ENCODE data around the gene PIEZO2.

PIEZO2 gene

DNA sequence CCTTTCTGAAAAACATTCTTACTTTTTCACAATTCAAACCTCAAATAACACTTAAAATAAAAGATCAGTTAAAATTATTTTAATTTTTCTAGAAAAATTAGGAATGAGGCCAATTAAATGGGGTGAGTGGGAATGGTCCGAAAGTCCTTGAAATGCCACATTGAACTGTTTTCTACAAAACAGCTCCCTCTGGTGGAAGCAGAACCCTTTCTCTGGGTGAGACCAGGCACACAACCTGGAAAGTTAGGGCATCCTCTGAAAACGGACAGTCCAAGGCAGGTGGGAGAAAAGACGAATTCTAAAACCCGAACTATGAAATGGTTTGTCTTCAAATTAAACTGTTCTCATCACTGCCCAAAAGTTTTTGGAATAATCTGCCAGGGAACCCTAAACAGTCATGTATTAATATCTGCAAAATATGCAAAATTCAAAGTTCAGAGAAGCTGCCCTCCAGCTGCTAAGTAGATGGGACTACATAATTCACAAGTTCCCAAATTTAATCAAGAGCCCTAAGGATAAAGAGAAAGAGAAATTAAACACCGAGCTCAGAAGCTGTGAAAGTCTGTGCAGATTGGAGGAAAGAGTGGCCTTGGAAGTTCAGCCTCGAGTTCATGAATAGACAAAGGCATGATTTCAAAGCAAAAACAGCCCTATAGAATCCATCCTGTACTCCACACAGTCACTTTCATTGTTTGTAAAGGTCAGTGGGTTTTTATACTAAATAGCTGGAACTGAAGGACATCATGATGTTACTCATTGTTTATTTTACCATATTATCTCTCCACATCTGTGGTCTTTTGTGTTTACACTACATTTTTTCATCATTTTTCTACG is 108.3 kb downstream of the PIEZO2 start:
- Histone ChIP-seq H4K8ac (ENCODE audit: low read depth, low read length) (no peak overlapping the region), H3K4me3 (ENCODE audit: low read depth, low read length) (no peak overlapping the region), H3K18ac (ENCODE audit: low read length) (no peak overlapping the region), H3K9me3 (ENCODE audit: insufficient read depth, low read depth, low read length) (peaks cover 1% of the 10 kb centered on the region), H2BK120ac (ENCODE audit: insufficient read depth, low read length, poor library complexity) (no peak overlapping the region), H2BK12ac (ENCODE audit: low read length) (no peak overlapping the region), H2AK5ac (ENCODE audit: low read length) (no peak overlapping the region), H3K27ac (ENCODE audit: low read depth, low read length) (no peak overlapping the region), H2AFZ (ENCODE audit: insufficient read depth, low read length, poor library complexity) (no peak overlapping the region), H3K36me3 (ENCODE audit: control insufficient read depth in 1 of 2, insufficient read depth in 2 of 2, low read length in 2 of 2) (no peaks in the 10 kb centered on the region), H3K9ac (ENCODE audit: low read length) (no peak overlapping the region), H3K79me2 (ENCODE audit: control insufficient read depth, insufficient read depth, low read length, poor library complexity) (no peaks in the 10 kb centered on the region), H3K4me2 (ENCODE audit: low read length) (no peak overlapping the region), H3K4ac (ENCODE audit: low read depth, low read length) (no peak overlapping the region), H3K23ac (ENCODE audit: low read length) (no peak overlapping the region), H4K12ac (ENCODE audit: low read depth, low read length) (no peak overlapping the region), H3K14ac (ENCODE audit: low read length) (no peak overlapping the region), H3K27me3 (ENCODE audit: insufficient read depth, low read length) (no peaks in the 10 kb centered on the region), H3K79me1 (ENCODE audit: low read length) (no peaks in the 10 kb centered on the region), H3K4me1 (ENCODE audit: control insufficient read depth in 1 of 2, insufficient read depth in 2 of 2, low read length in 2 of 2) (no peaks in the 10 kb centered on the region), H2BK5ac (ENCODE audit: low read depth, low read length, poor library complexity) (no peak overlapping the region), H4K91ac (ENCODE audit: low read depth, low read length) (no peak overlapping the region)
- DNase-seq = peak; percentile 12 to 70
- no CpG with 5 or more reads among the region's 7 CpGs for WGBS (ENCODE audit: extremely low coverage, insufficient coverage, insufficient read length)

DNA sequence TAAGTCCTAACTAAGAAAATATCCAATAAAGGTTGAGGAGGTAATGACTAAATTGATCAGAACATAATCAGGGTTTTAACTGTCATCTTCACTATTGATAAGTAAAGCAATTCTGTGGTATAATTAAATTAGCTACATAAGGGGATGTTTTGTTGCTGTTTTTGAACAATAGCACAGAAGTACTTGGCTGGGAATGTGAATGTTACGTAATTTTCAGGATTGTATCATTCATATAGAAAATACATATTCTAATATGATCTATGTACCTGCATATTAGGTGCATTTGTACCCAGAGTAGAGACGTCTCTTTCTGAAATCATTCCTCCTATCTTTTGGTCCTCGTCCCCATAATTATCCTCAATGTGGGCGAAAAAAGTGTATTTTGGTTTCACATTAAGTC is 109.0 kb downstream of the PIEZO2 start:
- H3K23ac ChIP-seq (ENCODE audit: low read length) = no peak overlapping the region
- peaks cover 1% of the 10 kb centered on the region for H3K9me3 ChIP-seq (ENCODE audit: insufficient read depth, low read depth, low read length)
- no peak overlapping the region for H3K18ac ChIP-seq (ENCODE audit: low read length)
- H3K27me3 ChIP-seq (ENCODE audit: insufficient read depth, low read length) = no peaks in the 10 kb centered on the region
- H3K4ac ChIP-seq (ENCODE audit: low read depth, low read length) = no peak overlapping the region
- no CpG with 5 or more reads among the region's 4 CpGs for WGBS (ENCODE audit: extremely low coverage, insufficient coverage, insufficient read length)
- no peak overlapping the region for H4K8ac ChIP-seq (ENCODE audit: low read depth, low read length)
- H2BK5ac ChIP-seq (ENCODE audit: low read depth, low read length, poor library complexity) = no peak overlapping the region
- H3K36me3 ChIP-seq (ENCODE audit: control insufficient read depth in 1 of 2, insufficient read depth in 2 of 2, low read length in 2 of 2) = no peaks in the 10 kb centered on the region
- no peak overlapping the region for H3K27ac ChIP-seq (ENCODE audit: low read depth, low read length)
- DNase-seq = no peak
- no peak overlapping the region for H3K4me2 ChIP-seq (ENCODE audit: low read length)
- no peak overlapping the region for H4K91ac ChIP-seq (ENCODE audit: low read depth, low read length)
- H3K9ac ChIP-seq (ENCODE audit: low read length) = no peak overlapping the region
- no peak overlapping the region for H3K14ac ChIP-seq (ENCODE audit: low read length)
- no peaks in the 10 kb centered on the region for H3K4me1 ChIP-seq (ENCODE audit: control insufficient read depth in 1 of 2, insufficient read depth in 2 of 2, low read length in 2 of 2)
- H2AK5ac ChIP-seq (ENCODE audit: low read length) = no peak overlapping the region
- no peak overlapping the region for H2BK120ac ChIP-seq (ENCODE audit: insufficient read depth, low read length, poor library complexity)
- no peak overlapping the region for H4K12ac ChIP-seq (ENCODE audit: low read depth, low read length)
- H2BK12ac ChIP-seq (ENCODE audit: low read length) = no peak overlapping the region
- H3K4me3 ChIP-seq (ENCODE audit: low read depth, low read length) = no peak overlapping the region
- H3K79me1 ChIP-seq (ENCODE audit: low read length) = no peaks in the 10 kb centered on the region
- no peak overlapping the region for H2AFZ ChIP-seq (ENCODE audit: insufficient read depth, low read length, poor library complexity)
- no peaks in the 10 kb centered on the region for H3K79me2 ChIP-seq (ENCODE audit: control insufficient read depth, insufficient read depth, low read length, poor library complexity)

DNA sequence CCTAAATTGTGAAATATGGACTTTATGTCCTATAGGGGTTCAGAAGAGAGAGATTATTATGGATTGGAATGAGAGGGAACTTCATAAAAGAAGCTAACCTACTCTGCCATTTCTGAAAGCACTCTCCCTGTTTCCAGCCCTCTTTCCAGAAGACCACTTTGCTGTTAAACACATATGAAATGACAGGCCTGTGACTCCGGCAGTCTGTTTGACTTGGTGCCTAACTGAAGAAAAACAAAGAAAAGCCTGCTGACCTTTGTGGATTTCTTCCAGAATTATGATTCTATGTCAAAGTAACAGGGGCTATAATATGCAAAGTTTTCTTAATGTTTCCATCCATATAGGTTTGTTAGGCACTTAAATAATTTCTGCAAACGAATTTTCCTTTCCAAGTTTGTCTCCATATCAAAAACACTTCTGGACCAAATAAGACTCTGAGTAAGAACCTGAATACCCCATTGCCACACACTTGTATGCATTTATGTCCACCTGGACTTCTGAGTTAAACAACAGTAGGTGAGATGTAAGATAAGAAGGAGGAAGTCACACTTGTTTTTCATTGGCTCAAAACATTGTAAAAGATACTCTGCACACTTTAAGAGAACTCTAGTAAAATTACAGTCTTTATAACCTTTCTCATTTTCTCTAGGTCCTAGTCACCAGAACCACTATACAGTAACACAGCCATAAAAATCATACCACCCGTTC is 111.7 kb downstream of the PIEZO2 start:
- H3K14ac ChIP-seq (ENCODE audit: low read length) = no peak overlapping the region
- WGBS (ENCODE audit: extremely low coverage, insufficient coverage, insufficient read length) = no CpG with 5 or more reads among the region's 3 CpGs

DNA sequence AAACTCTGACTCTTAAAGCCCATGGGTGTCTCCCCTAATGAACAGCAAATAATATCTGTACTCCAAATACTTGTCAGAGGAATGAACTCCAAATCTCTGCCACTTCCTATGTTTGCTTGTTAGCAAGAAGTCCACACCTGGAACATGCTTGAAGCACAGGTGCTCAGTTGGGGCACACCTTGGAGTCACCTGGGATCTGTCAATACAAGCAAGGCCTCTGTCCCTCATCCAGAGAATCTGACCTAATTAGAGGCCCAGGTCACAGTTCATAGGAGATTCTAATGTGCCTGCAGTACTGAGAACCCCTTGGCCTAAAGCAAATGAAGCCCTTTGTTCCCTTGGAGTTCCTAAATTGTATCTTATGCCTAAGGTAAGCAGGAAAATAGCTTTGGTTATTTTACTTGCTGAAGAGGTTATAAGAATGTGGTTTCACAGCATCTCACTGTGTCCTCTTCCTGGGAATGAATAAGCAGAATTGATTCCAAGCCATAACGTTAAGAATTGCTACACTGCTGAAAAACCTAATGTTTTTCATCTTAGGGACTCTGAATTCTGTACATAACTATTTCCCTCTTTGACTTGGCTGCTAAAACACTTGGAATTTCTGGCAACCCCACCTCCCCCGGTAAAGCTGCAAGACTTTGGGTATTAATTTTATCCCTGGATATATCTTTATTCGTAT is 113.4 kb downstream of the PIEZO2 start:
- Histone ChIP-seq H2BK5ac (ENCODE audit: low read depth, low read length, poor library complexity) (no peak overlapping the region), H4K8ac (ENCODE audit: low read depth, low read length) (no peak overlapping the region), H3K27me3 (ENCODE audit: insufficient read depth, low read length) (no peaks in the 10 kb centered on the region), H4K12ac (ENCODE audit: low read depth, low read length) (no peak overlapping the region), H2BK120ac (ENCODE audit: insufficient read depth, low read length, poor library complexity) (no peak overlapping the region), H3K4ac (ENCODE audit: low read depth, low read length) (no peak overlapping the region), H2AK5ac (ENCODE audit: low read length) (no peak overlapping the region), H3K36me3 (ENCODE audit: control insufficient read depth in 1 of 2, insufficient read depth in 2 of 2, low read length in 2 of 2) (no peaks in the 10 kb centered on the region), H3K23ac (ENCODE audit: low read length) (no peak overlapping the region), H3K18ac (ENCODE audit: low read length) (no peak overlapping the region), H3K14ac (ENCODE audit: low read length) (no peak overlapping the region), H3K4me2 (ENCODE audit: low read length) (no peak overlapping the region), H3K9ac (ENCODE audit: low read length) (no peak overlapping the region), H2BK12ac (ENCODE audit: low read length) (no peak overlapping the region), H3K27ac (ENCODE audit: low read depth, low read length) (no peak overlapping the region), H2AFZ (ENCODE audit: insufficient read depth, low read length, poor library complexity) (no peak overlapping the region), H3K4me3 (ENCODE audit: low read depth, low read length) (no peak overlapping the region), H3K79me2 (ENCODE audit: control insufficient read depth, insufficient read depth, low read length, poor library complexity) (no peaks in the 10 kb centered on the region), H3K79me1 (ENCODE audit: low read length) (no peaks in the 10 kb centered on the region), H3K4me1 (ENCODE audit: control insufficient read depth in 1 of 2, insufficient read depth in 2 of 2, low read length in 2 of 2) (no peaks in the 10 kb centered on the region), H4K91ac (ENCODE audit: low read depth, low read length) (no peak overlapping the region), H3K9me3 (ENCODE audit: insufficient read depth, low read depth, low read length) (no peaks in the 10 kb centered on the region)
- no CpG with 5 or more reads among the region's 3 CpGs for WGBS (ENCODE audit: extremely low coverage, insufficient coverage, insufficient read length)
- no peak for DNase-seq

More for the DNA sequence above, 111.7 kb downstream of the PIEZO2 start:
- H3K4me3 ChIP-seq (ENCODE audit: low read depth, low read length) = no peak overlapping the region
- no peak overlapping the region for H2BK5ac ChIP-seq (ENCODE audit: low read depth, low read length, poor library complexity)
- H2AFZ ChIP-seq (ENCODE audit: insufficient read depth, low read length, poor library complexity) = no peak overlapping the region
- no peak overlapping the region for H2BK120ac ChIP-seq (ENCODE audit: insufficient read depth, low read length, poor library complexity)
- H3K4me2 ChIP-seq (ENCODE audit: low read length) = no peak overlapping the region
- no peaks in the 10 kb centered on the region for H3K4me1 ChIP-seq (ENCODE audit: control insufficient read depth in 1 of 2, insufficient read depth in 2 of 2, low read length in 2 of 2)
- no peaks in the 10 kb centered on the region for H3K9me3 ChIP-seq (ENCODE audit: insufficient read depth, low read depth, low read length)
- DNase-seq = no peak
- no peaks in the 10 kb centered on the region for H3K79me1 ChIP-seq (ENCODE audit: low read length)
- no peaks in the 10 kb centered on the region for H3K36me3 ChIP-seq (ENCODE audit: control insufficient read depth in 1 of 2, insufficient read depth in 2 of 2, low read length in 2 of 2)
- H3K23ac ChIP-seq (ENCODE audit: low read length) = no peak overlapping the region
- H2BK12ac ChIP-seq (ENCODE audit: low read length) = no peak overlapping the region
- no peak overlapping the region for H3K27ac ChIP-seq (ENCODE audit: low read depth, low read length)
- H3K4ac ChIP-seq (ENCODE audit: low read depth, low read length) = no peak overlapping the region
- no peak overlapping the region for H2AK5ac ChIP-seq (ENCODE audit: low read length)
- no peak overlapping the region for H4K8ac ChIP-seq (ENCODE audit: low read depth, low read length)
- no peak overlapping the region for H3K9ac ChIP-seq (ENCODE audit: low read length)
- H3K18ac ChIP-seq (ENCODE audit: low read length) = no peak overlapping the region
- no peak overlapping the region for H4K12ac ChIP-seq (ENCODE audit: low read depth, low read length)
- no peaks in the 10 kb centered on the region for H3K79me2 ChIP-seq (ENCODE audit: control insufficient read depth, insufficient read depth, low read length, poor library complexity)
- H3K27me3 ChIP-seq (ENCODE audit: insufficient read depth, low read length) = no peaks in the 10 kb centered on the region
- H4K91ac ChIP-seq (ENCODE audit: low read depth, low read length) = no peak overlapping the region
